OCI-LY3 (cell line): ENCODE results near the gene PTK6.
A peak's percentile ranks its signal among the peaks of the same experiment; 100 is the strongest.

Source experiments
- EZH2phosphoT487 ChIP-seq: fragments of 200-600 bp; shearing (Covaris generic); IDR thresholded peaks from 2 replicates; pipeline ENCODE4 v1.6.1; 2018; ENCODE audit warnings: antibody characterized with exemption, mixed run types, low read depth
- TF ChIP-seq, protein P1 (sequence below): fragments of 200-600, 300-600 bp; sonication (generic); IDR thresholded peaks from 2 replicates; pipeline ENCODE4 v1.5.1; 2014; ENCODE audit warnings: antibody characterized with exemption, low read length, low read depth

DNA sequence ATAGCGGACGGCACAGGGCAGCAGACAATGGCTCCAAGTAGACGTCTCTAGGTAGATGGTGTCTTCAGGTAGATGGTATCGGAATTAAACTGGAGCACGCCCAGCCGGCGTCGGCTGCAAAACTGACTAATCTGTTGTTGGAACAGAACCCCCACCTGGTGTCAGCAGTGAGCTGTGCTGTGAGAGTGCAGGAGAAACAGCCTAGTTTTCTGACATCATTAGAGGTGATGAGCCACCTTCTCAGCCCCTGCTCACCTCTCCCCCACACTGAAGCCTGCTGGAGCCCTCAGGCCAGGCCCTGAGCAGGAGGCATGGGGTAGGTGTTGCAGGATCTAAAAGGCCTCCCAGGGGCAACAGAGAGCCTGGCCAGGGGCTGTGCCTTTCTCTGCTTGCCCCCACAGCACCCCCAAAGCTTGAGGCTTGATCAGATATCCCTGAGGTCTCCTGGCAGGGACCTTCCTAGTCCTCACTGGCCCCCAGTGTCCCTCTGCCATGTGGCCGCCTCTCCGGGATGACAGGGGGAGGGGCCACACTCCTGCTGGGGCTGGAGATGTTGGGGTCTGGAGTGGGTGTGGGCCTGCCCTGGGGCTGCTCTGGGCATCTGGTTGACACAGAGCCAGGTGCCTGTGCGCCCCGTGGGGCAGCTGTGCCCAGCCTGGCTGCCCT, 43.8 kb upstream of the PTK6 start:
- TF ChIP-seq, protein P1, sequence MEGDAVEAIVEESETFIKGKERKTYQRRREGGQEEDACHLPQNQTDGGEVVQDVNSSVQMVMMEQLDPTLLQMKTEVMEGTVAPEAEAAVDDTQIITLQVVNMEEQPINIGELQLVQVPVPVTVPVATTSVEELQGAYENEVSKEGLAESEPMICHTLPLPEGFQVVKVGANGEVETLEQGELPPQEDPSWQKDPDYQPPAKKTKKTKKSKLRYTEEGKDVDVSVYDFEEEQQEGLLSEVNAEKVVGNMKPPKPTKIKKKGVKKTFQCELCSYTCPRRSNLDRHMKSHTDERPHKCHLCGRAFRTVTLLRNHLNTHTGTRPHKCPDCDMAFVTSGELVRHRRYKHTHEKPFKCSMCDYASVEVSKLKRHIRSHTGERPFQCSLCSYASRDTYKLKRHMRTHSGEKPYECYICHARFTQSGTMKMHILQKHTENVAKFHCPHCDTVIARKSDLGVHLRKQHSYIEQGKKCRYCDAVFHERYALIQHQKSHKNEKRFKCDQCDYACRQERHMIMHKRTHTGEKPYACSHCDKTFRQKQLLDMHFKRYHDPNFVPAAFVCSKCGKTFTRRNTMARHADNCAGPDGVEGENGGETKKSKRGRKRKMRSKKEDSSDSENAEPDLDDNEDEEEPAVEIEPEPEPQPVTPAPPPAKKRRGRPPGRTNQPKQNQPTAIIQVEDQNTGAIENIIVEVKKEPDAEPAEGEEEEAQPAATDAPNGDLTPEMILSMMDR = peak; percentile 58
- TF ChIP-seq EZH2phosphoT487 = no peak
